Measurements from ENCODE around the gene IFRD1. TPM values are rescaled to one million over a fixed set of nuclear protein-coding genes. Genes with fewer than 3 reads are reported as not detected.

Gene IFRD1
- polyA plus RNA-seq, 1 donor (not counting 4 experiments of a cell fraction or from before 2014, with no cell fraction given) = 38.3 TPM

GRCh38 chr7:112411186-112411795, 39.0 kb upstream of the IFRD1 start:
- H3K27ac ChIP-seq (ENCODE audit: control insufficient read depth, insufficient read depth, low read length) = no peak overlapping the region
- no peaks in the 10 kb centered on the region for H3K4me1 ChIP-seq (ENCODE audit: control insufficient read depth, extremely low read depth, insufficient read depth, low read length)
- FAIRE-seq = peak; percentile 43
- no peak overlapping the region for H3K9ac ChIP-seq (ENCODE audit: control insufficient read depth, extremely low read depth, insufficient read depth, low read length)
- H4K20me1 ChIP-seq (ENCODE audit: control insufficient read depth, extremely low read depth, insufficient read depth, low read length) = no peaks in the 10 kb centered on the region
- no peaks in the 10 kb centered on the region for H3K9me1 ChIP-seq (ENCODE audit: control insufficient read depth, extremely low read depth, insufficient read depth, low read length)
- no peak overlapping the region for H2AFZ ChIP-seq (ENCODE audit: control insufficient read depth, low read length)
- no peak for DNase-seq (ENCODE audit: low read depth, low spot score)
- H3K4me2 ChIP-seq (ENCODE audit: control insufficient read depth, extremely low read depth, insufficient read depth, low read depth, low read length) = no peak overlapping the region
- H3K27me3 ChIP-seq (ENCODE audit: control insufficient read depth, extremely low read depth, insufficient read depth, low read length) = peaks cover 6% of the 10 kb centered on the region
- H3K9me3 ChIP-seq (ENCODE audit: control insufficient read depth, low read depth, low read length) = no peaks in the 10 kb centered on the region
- dilution Hi-C loops (cut with MboI; ENCODE audit: extremely low pct_ligation_motif_present, low sequenced_read_pairs) = no loop called here
- no peak overlapping the region for H3K4me3 ChIP-seq (ENCODE audit: control insufficient read depth in 2 of 3, extremely low read depth in 1 of 3, insufficient read depth in 2 of 3, low read depth in 1 of 3, low read length in 3 of 3)
- no peak for TF ChIP-seq EZH2 (IDR thresholded peaks at IDR 0.05; ENCODE audit: low read length)
- TF ChIP-seq, protein P1, sequence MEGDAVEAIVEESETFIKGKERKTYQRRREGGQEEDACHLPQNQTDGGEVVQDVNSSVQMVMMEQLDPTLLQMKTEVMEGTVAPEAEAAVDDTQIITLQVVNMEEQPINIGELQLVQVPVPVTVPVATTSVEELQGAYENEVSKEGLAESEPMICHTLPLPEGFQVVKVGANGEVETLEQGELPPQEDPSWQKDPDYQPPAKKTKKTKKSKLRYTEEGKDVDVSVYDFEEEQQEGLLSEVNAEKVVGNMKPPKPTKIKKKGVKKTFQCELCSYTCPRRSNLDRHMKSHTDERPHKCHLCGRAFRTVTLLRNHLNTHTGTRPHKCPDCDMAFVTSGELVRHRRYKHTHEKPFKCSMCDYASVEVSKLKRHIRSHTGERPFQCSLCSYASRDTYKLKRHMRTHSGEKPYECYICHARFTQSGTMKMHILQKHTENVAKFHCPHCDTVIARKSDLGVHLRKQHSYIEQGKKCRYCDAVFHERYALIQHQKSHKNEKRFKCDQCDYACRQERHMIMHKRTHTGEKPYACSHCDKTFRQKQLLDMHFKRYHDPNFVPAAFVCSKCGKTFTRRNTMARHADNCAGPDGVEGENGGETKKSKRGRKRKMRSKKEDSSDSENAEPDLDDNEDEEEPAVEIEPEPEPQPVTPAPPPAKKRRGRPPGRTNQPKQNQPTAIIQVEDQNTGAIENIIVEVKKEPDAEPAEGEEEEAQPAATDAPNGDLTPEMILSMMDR (optimal IDR thresholded peaks at IDR 0.05 in 1 of 3, IDR thresholded peaks at IDR 0.05 in 1 of 3, conservative IDR thresholded peaks at IDR 0.05 in 1 of 3; ENCODE audit: extremely low read depth in 1 of 3, insufficient read depth in 2 of 3, low read length in 3 of 3) = peak; percentile 64 to 84 (median 71)
- H3K36me3 ChIP-seq (ENCODE audit: control insufficient read depth in 2 of 2, extremely low read depth in 1 of 2, insufficient read depth in 2 of 2, low read length in 2 of 2) = no peaks in the 10 kb centered on the region
- H3K79me2 ChIP-seq (ENCODE audit: control insufficient read depth, insufficient read depth, low read length) = no peaks in the 10 kb centered on the region

GRCh38 chr7:112414855-112415490, 35.3 kb upstream of the IFRD1 start:
- peak; percentile 81 for FAIRE-seq
- no peak for DNase-seq (ENCODE audit: low read depth, low spot score)
- Histone ChIP-seq H4K20me1 (ENCODE audit: control insufficient read depth, extremely low read depth, insufficient read depth, low read length) (no peaks in the 10 kb centered on the region), H3K27ac (ENCODE audit: control insufficient read depth, insufficient read depth, low read length) (no peak overlapping the region), H3K9me3 (ENCODE audit: control insufficient read depth, low read depth, low read length) (no peaks in the 10 kb centered on the region), H3K9me1 (ENCODE audit: control insufficient read depth, extremely low read depth, insufficient read depth, low read length) (no peaks in the 10 kb centered on the region), H3K36me3 (ENCODE audit: control insufficient read depth in 2 of 2, extremely low read depth in 1 of 2, insufficient read depth in 2 of 2, low read length in 2 of 2) (no peaks in the 10 kb centered on the region), H2AFZ (ENCODE audit: control insufficient read depth, low read length) (no peak overlapping the region), H3K79me2 (ENCODE audit: control insufficient read depth, insufficient read depth, low read length) (no peaks in the 10 kb centered on the region), H3K9ac (ENCODE audit: control insufficient read depth, extremely low read depth, insufficient read depth, low read length) (no peak overlapping the region), H3K4me1 (ENCODE audit: control insufficient read depth, extremely low read depth, insufficient read depth, low read length) (peaks cover 4% of the 10 kb centered on the region), H3K4me2 (ENCODE audit: control insufficient read depth, extremely low read depth, insufficient read depth, low read depth, low read length) (no peak overlapping the region), H3K27me3 (ENCODE audit: control insufficient read depth, extremely low read depth, insufficient read depth, low read length) (no peaks in the 10 kb centered on the region), H3K4me3 (ENCODE audit: control insufficient read depth in 2 of 3, extremely low read depth in 1 of 3, insufficient read depth in 2 of 3, low read depth in 1 of 3, low read length in 3 of 3) (no peak overlapping the region)
- TF ChIP-seq EZH2 (IDR thresholded peaks at IDR 0.05; ENCODE audit: low read length) = no peak
- TF ChIP-seq, protein P1 (optimal IDR thresholded peaks at IDR 0.05 in 1 of 3, IDR thresholded peaks at IDR 0.05 in 1 of 3, conservative IDR thresholded peaks at IDR 0.05 in 1 of 3; ENCODE audit: extremely low read depth in 1 of 3, insufficient read depth in 2 of 3, low read length in 3 of 3) = peak; percentile 54 to 65 (median 62)
- dilution Hi-C loops (cut with MboI; ENCODE audit: extremely low pct_ligation_motif_present, low sequenced_read_pairs) = no loop called here
